Activated CD4-positive, CD25-positive, alpha-beta regulatory T cell (primary cell): ENCODE measurements around the gene FAM3D.

Source experiments
- DNase-seq, 4 experiments: peaks; one replicate each; lab custom pipeline; 2025; lab: John Stamatoyannopoulos, UW

FAM3D gene

GRCh38 chr3:58627570-58627885, 39.0 kb downstream of the FAM3D start:
- no peak for DNase-seq

GRCh38 chr3:58626841-58627569, 39.6 kb downstream of the FAM3D start:
- no peak for DNase-seq

GRCh38 chr3:58625196-58625824, 41.3 kb downstream of the FAM3D start:
- DNase-seq: no peak

GRCh38 chr3:58624550-58624949, 42.0 kb downstream of the FAM3D start:
- DNase-seq: no peak

GRCh38 chr3:58623961-58624360, 42.6 kb downstream of the FAM3D start:
- DNase-seq: no peak

- DNase-seq: no peak
Observed at GRCh38 chr3:58623478-58623877, 43.1 kb downstream of the FAM3D start.

- no peak for DNase-seq
Observed at GRCh38 chr3:58622892-58623291, 43.7 kb downstream of the FAM3D start.

GRCh38 chr3:58622436-58622835, 44.1 kb downstream of the FAM3D start:
- DNase-seq: no peak

- no peak for DNase-seq
Observed at GRCh38 chr3:58621086-58621830, 45.3 kb downstream of the FAM3D start.

- no peak for DNase-seq
Observed at GRCh38 chr3:58620421-58620820, 46.2 kb downstream of the FAM3D start.

- no peak for DNase-seq
Observed at GRCh38 chr3:58617338-58617761, 49.2 kb downstream of the FAM3D start.

GRCh38 chr3:58613236-58614132, 53.1 kb downstream of the FAM3D start:
- DNase-seq: no peak

GRCh38 chr3:58612830-58613229, 53.7 kb downstream of the FAM3D start:
- no peak for DNase-seq

- DNase-seq: no peak
Observed at GRCh38 chr3:58609990-58610389, 56.6 kb downstream of the FAM3D start.

- no peak for DNase-seq
Observed at GRCh38 chr3:58608648-58609047, 57.9 kb downstream of the FAM3D start.

- no peak for DNase-seq
Observed at GRCh38 chr3:58607816-58608215, 58.8 kb downstream of the FAM3D start.

- DNase-seq: no peak
Observed at GRCh38 chr3:58606693-58607092, 59.9 kb downstream of the FAM3D start.

- no peak for DNase-seq
Observed at GRCh38 chr3:58604031-58604430, 62.5 kb downstream of the FAM3D start.

GRCh38 chr3:58603606-58604005, 63.0 kb downstream of the FAM3D start:
- no peak for DNase-seq

GRCh38 chr3:58597770-58598310, 68.7 kb downstream of the FAM3D start:
- DNase-seq: no peak

GRCh38 chr3:58596834-58597518, 69.6 kb downstream of the FAM3D start:
- DNase-seq: no peak
